NCI-H2171 (cell line): Measurements from ENCODE around the gene LTBP1.
"Not testable (repeated sequence)": the region's sequence is repeated elsewhere in the genome, so short reads cannot be mapped to it uniquely, and the experiment has no call there.

Experiments
- DNase-seq: peaks from one replicate; lab custom pipeline; 2025; lab: John Stamatoyannopoulos, UW

LTBP1 gene

GRCh38 chr2:32946314-32947075 lies at the start of gene LTBP1:
Gene LTBP1, plus strand, starts transcription at chr2:32946953. Its CDS starts 372 bp downstream, at chr2:32947325.
- DNase-seq: peak; percentile 60

GRCh38 chr2:32900246-32900973 lies 46.3 kb upstream of the LTBP1 start:
- no peak for DNase-seq

- no peak for DNase-seq
These were observed 45.4 kb upstream of the LTBP1 start for GRCh38 chr2:32901313-32901712.

GRCh38 chr2:32902174-32902573 lies 44.6 kb upstream of the LTBP1 start:
- DNase-seq: no peak

- DNase-seq: no peak
These were observed 43.8 kb upstream of the LTBP1 start for GRCh38 chr2:32902986-32903385.

GRCh38 chr2:32904074-32904473 lies 42.7 kb upstream of the LTBP1 start:
- no peak for DNase-seq

- no peak for DNase-seq
These were observed 42.0 kb upstream of the LTBP1 start for GRCh38 chr2:32904751-32905150.

- DNase-seq: no peak
These were observed 41.5 kb upstream of the LTBP1 start for GRCh38 chr2:32905270-32905669.

- no peak for DNase-seq
These were observed 35.7 kb upstream of the LTBP1 start for GRCh38 chr2:32910883-32911598.

- DNase-seq: no peak
These were observed 31.1 kb upstream of the LTBP1 start for GRCh38 chr2:32915694-32916093.

- DNase-seq: no peak
These were observed 28.0 kb upstream of the LTBP1 start for GRCh38 chr2:32918774-32919173.

- DNase-seq: not testable (repeated sequence)
These were observed 26.9 kb upstream of the LTBP1 start for GRCh38 chr2:32919901-32920300.

GRCh38 chr2:32921486-32921885 lies 25.3 kb upstream of the LTBP1 start:
- not testable (repeated sequence) for DNase-seq

- no peak for DNase-seq
These were observed 24.3 kb upstream of the LTBP1 start for GRCh38 chr2:32922501-32922900.

GRCh38 chr2:32923109-32923508 lies 23.6 kb upstream of the LTBP1 start:
- no peak for DNase-seq

- no peak for DNase-seq
These were observed 21.4 kb upstream of the LTBP1 start for GRCh38 chr2:32925283-32925815.

- no peak for DNase-seq
These were observed 20.6 kb upstream of the LTBP1 start for GRCh38 chr2:32925976-32926707.

- DNase-seq: no peak
These were observed 20.1 kb upstream of the LTBP1 start for GRCh38 chr2:32926708-32927084.

GRCh38 chr2:32930436-32930835 lies 16.3 kb upstream of the LTBP1 start:
- DNase-seq: no peak

GRCh38 chr2:32931519-32931918 lies 15.2 kb upstream of the LTBP1 start:
- DNase-seq: no peak

- DNase-seq: no peak
These were observed 14.6 kb upstream of the LTBP1 start for GRCh38 chr2:32931945-32932709.
